Lower leg skin (tissue), 3 donors: ENCODE results near the gene ATAD2B.

Experiments used
- POLR2A ChIP-seq, 2 donors: fragments of 450-650 bp; IDR thresholded peaks; one replicate each; pipeline ENCODE4 v1.6.1; 2016 to 2017; ENCODE audit warnings: antibody characterized with exemption in 2 of 2, mild to moderate bottlenecking in 1 of 2, moderate library complexity in 1 of 2
- TF ChIP-seq, protein P1 (sequence below), 3 donors: fragments of 450-650 bp; IDR thresholded peaks; one replicate each; pipeline ENCODE4 v1.5.1; 2016; ENCODE audit warnings: antibody characterized with exemption in 3 of 3, mild to moderate bottlenecking in 3 of 3, moderate library complexity in 2 of 3

DNA sequence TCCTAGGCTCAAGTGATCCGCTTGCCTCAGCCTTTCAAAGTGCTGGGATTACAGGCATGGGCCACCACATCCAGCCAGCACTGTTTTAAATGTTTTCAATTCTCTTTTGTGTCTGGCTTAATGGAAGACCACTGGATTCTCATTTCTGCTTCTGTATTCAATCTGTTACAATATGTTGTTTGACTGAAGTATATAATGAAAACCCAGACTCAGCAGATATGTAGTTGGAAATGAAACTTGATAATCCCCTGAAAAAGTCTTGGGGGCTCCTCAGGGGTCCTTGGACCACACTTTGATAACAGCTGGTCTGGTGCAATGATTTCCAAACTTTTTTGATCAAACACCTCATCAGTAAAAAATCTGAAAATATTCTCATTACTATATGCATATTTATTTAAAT lies 132.7 kb downstream of the ATAD2B start:
- TF ChIP-seq, protein P1, sequence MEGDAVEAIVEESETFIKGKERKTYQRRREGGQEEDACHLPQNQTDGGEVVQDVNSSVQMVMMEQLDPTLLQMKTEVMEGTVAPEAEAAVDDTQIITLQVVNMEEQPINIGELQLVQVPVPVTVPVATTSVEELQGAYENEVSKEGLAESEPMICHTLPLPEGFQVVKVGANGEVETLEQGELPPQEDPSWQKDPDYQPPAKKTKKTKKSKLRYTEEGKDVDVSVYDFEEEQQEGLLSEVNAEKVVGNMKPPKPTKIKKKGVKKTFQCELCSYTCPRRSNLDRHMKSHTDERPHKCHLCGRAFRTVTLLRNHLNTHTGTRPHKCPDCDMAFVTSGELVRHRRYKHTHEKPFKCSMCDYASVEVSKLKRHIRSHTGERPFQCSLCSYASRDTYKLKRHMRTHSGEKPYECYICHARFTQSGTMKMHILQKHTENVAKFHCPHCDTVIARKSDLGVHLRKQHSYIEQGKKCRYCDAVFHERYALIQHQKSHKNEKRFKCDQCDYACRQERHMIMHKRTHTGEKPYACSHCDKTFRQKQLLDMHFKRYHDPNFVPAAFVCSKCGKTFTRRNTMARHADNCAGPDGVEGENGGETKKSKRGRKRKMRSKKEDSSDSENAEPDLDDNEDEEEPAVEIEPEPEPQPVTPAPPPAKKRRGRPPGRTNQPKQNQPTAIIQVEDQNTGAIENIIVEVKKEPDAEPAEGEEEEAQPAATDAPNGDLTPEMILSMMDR (IDR thresholded peaks at IDR 0.05) = no peak
- no peak for TF ChIP-seq POLR2A (IDR thresholded peaks at IDR 0.05)
